HepG2 (cell line): ENCODE measurements around the gene ALOX5. TPM values are rescaled to one million over a fixed set of nuclear protein-coding genes. Genes with fewer than 3 reads are reported as not detected.

Experiments
- ATAC-seq: fragments of 200-7000 bp; cut with Tn5 transposase; 3 replicates; pipeline ENCODE4 v1.9.1; 2020; ENCODE audit warnings: mild to moderate bottlenecking, moderate library complexity
- BruUV-seq: library from RNA; stranded (reverse); fragments of 400-500 nt; replicated peaks from 2 replicates; lab custom pipeline; 2021; lab: Mats Ljungman, UMichigan
- CTCF ChIA-PET: fragments of 300-600 bp; formaldehyde crosslinking; extraction: SDS; loops from one replicate; lab custom pipeline; 2021; ENCODE audit warnings: low total read pairs, inconsistent platforms, low intra/inter-chr PET ratio; lab: Yijun Ruan, JAX
- POLR2A ChIA-PET: fragments of 350-600 bp; sonication (Branson Sonifier 250); formaldehyde crosslinking; loops from one replicate; lab custom pipeline; 2020; ENCODE audit warnings: antibody characterized with exemption, inconsistent platforms; lab: Yijun Ruan, JAX
- DNase-seq: peaks from one replicate; pipeline ENCODE4 v3.0.0-alpha.2; 2015; ENCODE audit warnings: low spot score
- FAIRE-seq: peaks from 3 replicates; lab custom pipeline; 2011; peaks lifted over from hg19 to GRCh38; lab: Jason Lieb, UNC
- H2AFZ ChIP-seq: one replicate; pipeline ENCODE4 v1.6.1; 2011; ENCODE audit warnings: low read length, inconsistent platforms
- H3K27ac ChIP-seq: fragments of 300-600 bp; 3 replicates; pipeline ENCODE4 v1.8.0; 2011; ENCODE audit warnings: mixed run types, mild to moderate bottlenecking, mixed read lengths, low read length, inconsistent platforms; ENCODE audit not compliant: insufficient read depth; ENCODE audit errors: extremely low read length
- H3K27me3 ChIP-seq, 2 experiments: fragments of 200-600 bp in 1 of 2; 2 replicates in 1 of 2; 3 replicates in 1 of 2; pipeline versions ENCODE4 v1.6.0 to v1.8.0; 2011; ENCODE audit warnings: low read length in 2 of 2, mild to moderate bottlenecking in 2 of 2, moderate library complexity in 2 of 2, inconsistent platforms in 1 of 2; ENCODE audit not compliant: insufficient read depth in 2 of 2, control insufficient read depth in 1 of 2
- H3K36me3 ChIP-seq, 2 experiments: fragments of 200-600 bp in 1 of 2; replicated peaks in 1 of 2; 2 replicates in 1 of 2; 3 replicates in 1 of 2; pipeline versions ENCODE4 v1.5.1 to v1.8.0; 2011; ENCODE audit warnings: low read length in 2 of 2, inconsistent platforms in 1 of 2; ENCODE audit not compliant: insufficient read depth in 2 of 2, control insufficient read depth in 1 of 2
- H3K4me1 ChIP-seq: 2 replicates; pipeline ENCODE4 v1.5.1; 2012; ENCODE audit warnings: low read length, inconsistent platforms; ENCODE audit not compliant: insufficient read depth
- H3K4me2 ChIP-seq: 2 replicates; pipeline ENCODE4 v1.6.0; 2011; ENCODE audit warnings: low read depth, low read length, inconsistent platforms
- H3K4me3 ChIP-seq, 3 experiments: fragments of 200-600 bp in 1 of 3; sonication (generic), shearing (Covaris generic) in 1 of 3; replicated peaks in 1 of 3; 2 replicates each; pipeline ENCODE4 v1.5.1; 2011 to 2016; ENCODE audit warnings: low read length in 3 of 3, inconsistent platforms in 2 of 3, low read depth in 2 of 3, mild to moderate bottlenecking in 2 of 3, control low read depth in 1 of 3, mixed read lengths in 1 of 3; ENCODE audit not compliant: insufficient read depth in 1 of 3
- H3K79me2 ChIP-seq: one replicate; pipeline ENCODE4 v1.6.1; 2011; ENCODE audit warnings: low read length, inconsistent platforms; ENCODE audit not compliant: insufficient read depth
- H3K9ac ChIP-seq: 2 replicates; pipeline ENCODE4 v1.6.0; 2011; ENCODE audit warnings: mild to moderate bottlenecking, low read depth, low read length, inconsistent platforms; ENCODE audit not compliant: insufficient read depth
- H3K9me3 ChIP-seq: 2 replicates; pipeline ENCODE4 v1.5.1; 2012; ENCODE audit warnings: mild to moderate bottlenecking, low read length
- H4K20me1 ChIP-seq: 2 replicates; pipeline ENCODE4 v1.6.0; 2011; ENCODE audit warnings: inconsistent platforms, mild to moderate bottlenecking, low read length, moderate library complexity; ENCODE audit not compliant: insufficient read depth
- BCL6 ChIP-seq: IDR thresholded peaks from 2 replicates; pipeline ENCODE4 v1.6.1; 2016; ENCODE audit warnings: missing genetic modification reagents, missing compliant biosample characterization
- ERF ChIP-seq: IDR thresholded peaks from 2 replicates; pipeline ENCODE4 v1.6.1; 2018; ENCODE audit warnings: missing biosample characterization, missing genetic modification reagents
- HNRNPLL ChIP-seq: fragments of 200-400 bp; formaldehyde crosslinking; IDR thresholded peaks from 2 replicates; pipeline ENCODE4 v1.6.1; 2017; ENCODE audit warnings: mild to moderate bottlenecking, low read depth, low read length; ENCODE audit not compliant: poor library complexity, severe bottlenecking
- MBNL3 ChIP-seq: fragments of 250-450 bp; sonication (Bioruptor Pico); conservative IDR thresholded peaks from 2 replicates; pipeline ENCODE4 v1.8.0; 2022; ENCODE audit warnings: mild to moderate bottlenecking, inconsistent platforms
- SAP130 ChIP-seq: IDR thresholded peaks from 2 replicates; pipeline ENCODE4 v1.6.1; 2016; ENCODE audit warnings: low read depth
- TOPORS ChIP-seq: sonication (generic); formaldehyde crosslinking; IDR thresholded peaks from 2 replicates; pipeline ENCODE4 v1.8.0; 2023; ENCODE audit warnings: mild to moderate bottlenecking, missing genetic modification reagents
- ZFP36 ChIP-seq: fragments of 150-350 bp; IDR thresholded peaks from 2 replicates; pipeline ENCODE4 v1.6.1; 2018; ENCODE audit warnings: borderline replicate concordance, low read length, low read depth; ENCODE audit not compliant: partially characterized antibody
- ZNF180 ChIP-seq: sonication (generic); formaldehyde crosslinking; IDR thresholded peaks from 2 replicates; pipeline ENCODE4 v1.4.0; 2020; ENCODE audit warnings: low read depth, missing genetic modification reagents, borderline replicate concordance
- ZNF547 ChIP-seq: sonication (generic); formaldehyde crosslinking; IDR thresholded peaks from 2 replicates; pipeline ENCODE4 v1.5.1; 2020; ENCODE audit warnings: mild to moderate bottlenecking, missing genetic modification reagents
- WGBS: methylation state at CpG from one replicate; pipeline ENCODE4 v1.1.6; 2017; ENCODE audit warnings: low lambda C conversion rate; 5-methylcytosine and 5-hydroxymethylcytosine counted together
- in situ Hi-C: cut with HindIII; loops from 2 replicates; pipeline ENCODE4 v1.10.0; 2017; ENCODE audit warnings: low pct_unique_long_range_greater_than_20kb; ENCODE audit not compliant: extremely low pct_ligation_motif_present
- intact Hi-C: fragments of 100-400 bp; cut with micrococcal nuclease; formaldehyde crosslinking; loops from one replicate; pipeline ENCODE4 v1.10.0; 2022; ENCODE audit not compliant: unreplicated experiment
- polyA plus RNA-seq, 8 experiments: library from polyadenylated mRNA; depleted of rRNA in 3 of 8; stranded (reverse) in 7 of 8; unstranded in 1 of 8; fragments of >200 nt; fragmentation: Illumina TruSeq in 4 of 8; extraction: Trizol in 4 of 8; gene quantifications; 2 replicates each; pipeline versions ENCODE4 v1.2.1 to v1.2.3, GENCODE V29; 2011 to 2016; ENCODE audit warnings: low read depth in 4 of 8, missing spikeins in 1 of 8, mixed read lengths in 1 of 8; ENCODE audit not compliant: insufficient read depth in 1 of 8
- total RNA-seq, 5 experiments: library from RNA; depleted of rRNA; stranded (reverse); fragments of >200 nt; fragmentation: Illumina TruSeq; extraction: Trizol; gene quantifications; 2 replicates each; pipeline ENCODE4 v1.2.3, GENCODE V29; 2016; ENCODE audit warnings: low read depth in 1 of 5

ALOX5 gene
- total and polyA plus RNA-seq, 2 of the 13 experiments (the other 11 are each of a cell fraction or from before 2014, with no cell fraction given), result 0.04 TPM; not detected in 1

- TF ChIP-seq BCL6 (CRISPR knock-in tag) (no peak), MBNL3 (no peak), TOPORS (CRISPR knock-in tag) (no peak), HNRNPLL (no peak), ERF (CRISPR knock-in tag) (no peak), SAP130 (no peak), ZNF547 (CRISPR knock-in tag) (no peak)
These were observed 48.3 kb downstream of the ALOX5 start (continued) for GRCh38 chr10:45422207-45422865.

GRCh38 chr10:45422866-45423659 is 49.0 kb downstream of the ALOX5 start:
- intact Hi-C loops, result no loop called here
- H3K4me2 ChIP-seq, result no peak overlapping the region
- TF ChIP-seq ZNF180 (CRISPR knock-in tag) (no peak), ZFP36 (peak; percentile 13)
- POLR2A ChIA-PET, result no interaction called here
- DNase-seq (no peak), ATAC-seq (no peak), FAIRE-seq (no peak)
- no peaks in the 10 kb centered on the region for H4K20me1 ChIP-seq
- CTCF ChIA-PET, result no interaction called here
- no peaks in the 10 kb centered on the region for H3K79me2 ChIP-seq
- H3K4me3 ChIP-seq, result no peak overlapping the region
- H3K9ac ChIP-seq, result no peak overlapping the region
- in situ Hi-C loops, result no loop called here
- no peaks in the 10 kb centered on the region for H3K9me3 ChIP-seq
- no peak overlapping the region for H2AFZ ChIP-seq
- no TSS peak for BruUV-seq
- peaks cover 15% of the 10 kb centered on the region for H3K4me1 ChIP-seq
- no peaks in the 10 kb centered on the region for H3K36me3 ChIP-seq
- 0% methylated on average over 2 of the region's 9 CpGs for WGBS
- H3K27me3 ChIP-seq, result peaks cover 5 to 57% of the 10 kb centered on the region in 2 experiments
- no peak overlapping the region for H3K27ac ChIP-seq
